HG03097 (cell line): Measurements from ENCODE around the gene WDR17.
"Not testable (repeated sequence)": the region's sequence is repeated elsewhere in the genome, so short reads cannot be mapped to it uniquely, and the experiment has no call there.

Experiments
- ATAC-seq: cut with Tn5 transposase; IDR thresholded peaks from one replicate; pipeline ENCODE4 v1.9.1; 2021; ENCODE audit not compliant: unreplicated experiment, low FRiP score

Gene WDR17

GRCh38 chr4:176189891-176190795 lies 124.5 kb downstream of the WDR17 start:
- ATAC-seq = no peak

GRCh38 chr4:176191974-176192373 lies 126.3 kb downstream of the WDR17 start:
- ATAC-seq = no peak

- ATAC-seq = no peak
These were observed 127.5 kb downstream of the WDR17 start for GRCh38 chr4:176193126-176193525.

- ATAC-seq = no peak
These were observed 128.3 kb downstream of the WDR17 start for GRCh38 chr4:176193938-176194337.

GRCh38 chr4:176195184-176195978 lies 129.7 kb downstream of the WDR17 start, which contains the start of gene SPATA4:
Gene SPATA4, minus strand, starts transcription at chr4:176195585. Its CDS starts 23 bp downstream, at chr4:176195562.
- peak; percentile 99 for ATAC-seq

GRCh38 chr4:176198316-176198903 lies 132.8 kb downstream of the WDR17 start:
- ATAC-seq = no peak

- ATAC-seq = no peak
These were observed 139.7 kb downstream of the WDR17 start for GRCh38 chr4:176205299-176205698.

GRCh38 chr4:176207839-176208238 lies 142.2 kb downstream of the WDR17 start:
- no peak for ATAC-seq

GRCh38 chr4:176209535-176209934 lies 143.9 kb downstream of the WDR17 start:
- no peak for ATAC-seq

GRCh38 chr4:176210101-176210500 lies 144.5 kb downstream of the WDR17 start:
- no peak for ATAC-seq

- no peak for ATAC-seq
These were observed 145.1 kb downstream of the WDR17 start for GRCh38 chr4:176210579-176211296.

GRCh38 chr4:176212351-176212750 lies 146.7 kb downstream of the WDR17 start:
- not testable (repeated sequence) for ATAC-seq

GRCh38 chr4:176217510-176217909 lies 151.9 kb downstream of the WDR17 start:
- ATAC-seq = no peak

- ATAC-seq = no peak
These were observed 156.5 kb downstream of the WDR17 start for GRCh38 chr4:176222149-176222548.

- no peak for ATAC-seq
These were observed 157.9 kb downstream of the WDR17 start for GRCh38 chr4:176223561-176223960.

- ATAC-seq = no peak
These were observed 161.1 kb downstream of the WDR17 start for GRCh38 chr4:176226736-176227135.

- no peak for ATAC-seq
These were observed 164.0 kb downstream of the WDR17 start for GRCh38 chr4:176229645-176230044.
